Placental pericyte (primary cell): ENCODE data around the gene TIAM1. TPM values are rescaled to one million over a fixed set of nuclear protein-coding genes. Genes with fewer than 3 reads are reported as not detected.

Experiments
- total RNA-seq: library from RNA; depleted of rRNA; stranded (reverse); fragments of >200 nt; gene quantifications from 2 replicates; pipeline ENCODE4 v1.2.3, GENCODE V29; 2012

Gene TIAM1, protein sequence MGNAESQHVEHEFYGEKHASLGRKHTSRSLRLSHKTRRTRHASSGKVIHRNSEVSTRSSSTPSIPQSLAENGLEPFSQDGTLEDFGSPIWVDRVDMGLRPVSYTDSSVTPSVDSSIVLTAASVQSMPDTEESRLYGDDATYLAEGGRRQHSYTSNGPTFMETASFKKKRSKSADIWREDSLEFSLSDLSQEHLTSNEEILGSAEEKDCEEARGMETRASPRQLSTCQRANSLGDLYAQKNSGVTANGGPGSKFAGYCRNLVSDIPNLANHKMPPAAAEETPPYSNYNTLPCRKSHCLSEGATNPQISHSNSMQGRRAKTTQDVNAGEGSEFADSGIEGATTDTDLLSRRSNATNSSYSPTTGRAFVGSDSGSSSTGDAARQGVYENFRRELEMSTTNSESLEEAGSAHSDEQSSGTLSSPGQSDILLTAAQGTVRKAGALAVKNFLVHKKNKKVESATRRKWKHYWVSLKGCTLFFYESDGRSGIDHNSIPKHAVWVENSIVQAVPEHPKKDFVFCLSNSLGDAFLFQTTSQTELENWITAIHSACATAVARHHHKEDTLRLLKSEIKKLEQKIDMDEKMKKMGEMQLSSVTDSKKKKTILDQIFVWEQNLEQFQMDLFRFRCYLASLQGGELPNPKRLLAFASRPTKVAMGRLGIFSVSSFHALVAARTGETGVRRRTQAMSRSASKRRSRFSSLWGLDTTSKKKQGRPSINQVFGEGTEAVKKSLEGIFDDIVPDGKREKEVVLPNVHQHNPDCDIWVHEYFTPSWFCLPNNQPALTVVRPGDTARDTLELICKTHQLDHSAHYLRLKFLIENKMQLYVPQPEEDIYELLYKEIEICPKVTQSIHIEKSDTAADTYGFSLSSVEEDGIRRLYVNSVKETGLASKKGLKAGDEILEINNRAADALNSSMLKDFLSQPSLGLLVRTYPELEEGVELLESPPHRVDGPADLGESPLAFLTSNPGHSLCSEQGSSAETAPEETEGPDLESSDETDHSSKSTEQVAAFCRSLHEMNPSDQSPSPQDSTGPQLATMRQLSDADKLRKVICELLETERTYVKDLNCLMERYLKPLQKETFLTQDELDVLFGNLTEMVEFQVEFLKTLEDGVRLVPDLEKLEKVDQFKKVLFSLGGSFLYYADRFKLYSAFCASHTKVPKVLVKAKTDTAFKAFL (N-terminal part only)
- 1.7 TPM in 1 of 2 replicates, not detected in the other for total RNA-seq

DNA sequence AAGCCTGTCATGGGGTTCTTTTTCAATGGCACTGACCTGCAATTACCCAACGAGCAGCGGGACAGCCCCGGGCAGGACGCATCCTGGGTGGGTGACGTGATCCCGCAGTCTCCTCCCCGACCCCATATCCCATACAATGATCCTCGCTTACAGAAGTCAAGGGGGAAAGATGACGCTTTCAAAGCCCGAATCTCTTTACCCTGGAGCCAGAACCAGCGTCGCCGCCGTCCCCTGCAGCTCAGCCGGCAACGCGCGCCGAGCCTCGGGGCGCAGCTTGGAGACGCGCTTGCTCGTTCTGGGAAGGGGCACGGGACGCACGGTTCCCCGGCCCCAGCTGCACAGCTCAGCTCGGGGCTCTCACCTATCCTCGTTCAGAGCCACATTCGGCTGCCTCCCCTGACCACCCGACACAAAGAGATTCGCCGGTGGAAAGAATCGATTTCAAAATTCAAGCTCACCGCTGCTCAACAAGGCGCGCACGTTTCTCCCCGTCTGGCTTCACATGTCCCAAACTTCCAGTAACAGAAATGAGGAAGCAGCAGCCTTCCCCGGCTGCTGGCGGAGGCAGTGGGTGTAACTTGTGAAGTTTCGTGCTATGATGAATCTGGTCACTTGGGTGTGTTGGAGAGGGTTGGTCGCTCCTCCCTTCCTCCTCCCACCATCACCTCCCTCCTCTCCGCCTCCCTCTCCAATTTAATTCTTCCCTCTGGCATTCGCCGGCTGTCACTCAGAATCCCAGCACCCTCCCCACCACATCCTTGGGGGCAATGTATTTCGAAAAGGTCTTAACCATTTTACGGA is at the start of gene TIAM1:
TIAM1 (minus strand) TSS at position 582 of the 801 bp plus-strand sequence. CDS start 77,289 bp downstream, outside the sequence.

